GM23248 (cell line): ENCODE measurements around the gene HSCB. TPM values are rescaled to one million over a fixed set of nuclear protein-coding genes. Genes with fewer than 3 reads are reported as not detected.

Experiments
- DNase-seq: peaks from one replicate; pipeline ENCODE4 v3.0.0-alpha.2; 2015
- H2AFZ ChIP-seq: fragments of 200-600 bp; sonication (generic); 2 replicates; pipeline ENCODE4 v1.6.1; 2016; ENCODE audit warnings: antibody characterized with exemption
- H3F3A ChIP-seq: fragments of 200-600 bp; sonication (generic); 2 replicates; pipeline ENCODE4 v1.6.1; 2016; ENCODE audit warnings: mild to moderate bottlenecking, antibody characterized with exemption, mixed run types; ENCODE audit not compliant: insufficient read depth
- H3K27ac ChIP-seq: fragments of 200-600 bp; sonication (generic); 2 replicates; pipeline ENCODE4 v1.5.1; 2016; ENCODE audit warnings: mild to moderate bottlenecking
- H3K27me3 ChIP-seq: fragments of 200-600 bp; sonication (generic); replicated peaks from 2 replicates; pipeline ENCODE4 v1.6.1; 2016; ENCODE audit warnings: mild to moderate bottlenecking; ENCODE audit not compliant: insufficient read depth
- H3K36me3 ChIP-seq: fragments of 200-600 bp; sonication (generic); 2 replicates; pipeline ENCODE4 v1.6.1; 2016; ENCODE audit warnings: low read depth, mild to moderate bottlenecking
- H3K4me1 ChIP-seq: fragments of 200-600 bp; sonication (generic); 2 replicates; pipeline ENCODE4 v1.6.1; 2016; ENCODE audit warnings: mild to moderate bottlenecking; ENCODE audit not compliant: insufficient read depth
- H3K4me2 ChIP-seq: fragments of 200-600 bp; sonication (generic); one replicate; pipeline ENCODE4 v1.6.1; 2016; ENCODE audit warnings: mild to moderate bottlenecking; ENCODE audit not compliant: unreplicated experiment
- H3K4me3 ChIP-seq: fragments of 200-600 bp; sonication (generic); 2 replicates; pipeline ENCODE4 v1.5.1; 2016; ENCODE audit warnings: mild to moderate bottlenecking
- H3K79me2 ChIP-seq: fragments of 200-600 bp; sonication (generic); 2 replicates; pipeline ENCODE4 v1.6.1; 2016; ENCODE audit warnings: mild to moderate bottlenecking; ENCODE audit not compliant: insufficient read depth
- H3K9ac ChIP-seq: fragments of 200-600 bp; sonication (generic); 2 replicates; pipeline ENCODE4 v1.6.1; 2016; ENCODE audit warnings: mild to moderate bottlenecking
- H3K9me2 ChIP-seq: fragments of 200-600 bp; sonication (generic); 2 replicates; pipeline ENCODE4 v1.6.1; 2016; ENCODE audit warnings: mixed run types, mild to moderate bottlenecking, moderate library complexity; ENCODE audit not compliant: insufficient read depth
- H3K9me3 ChIP-seq: fragments of 200-600 bp; sonication (generic); one replicate; pipeline ENCODE4 v1.6.1; 2017; ENCODE audit warnings: low read depth
- H4K20me1 ChIP-seq: fragments of 200-600 bp; sonication (generic); 2 replicates; pipeline ENCODE4 v1.6.0; 2016; ENCODE audit not compliant: insufficient read depth
- EZH2 ChIP-seq: fragments of 200-600 bp; sonication (generic); IDR thresholded peaks from 2 replicates; pipeline ENCODE4 v1.6.1; 2018; ENCODE audit warnings: antibody characterized with exemption, mild to moderate bottlenecking; ENCODE audit not compliant: insufficient read depth, poor library complexity, severe bottlenecking
- EZH2phosphoT487 ChIP-seq: fragments of 200-600 bp; sonication (generic); IDR thresholded peaks from 2 replicates; pipeline ENCODE4 v1.6.1; 2018; ENCODE audit warnings: antibody characterized with exemption, moderate library complexity, mild to moderate bottlenecking, low read depth; ENCODE audit not compliant: insufficient read depth
- WGBS, 2 experiments: methylation state at CpG; one replicate each; pipeline ENCODE4 v1.1.6; 2015 to 2017; ENCODE audit warnings: low lambda C conversion rate in 2 of 2, low coverage in 1 of 2; ENCODE audit errors: missing lambda C conversion rate in 2 of 2; 5-methylcytosine and 5-hydroxymethylcytosine counted together
- in situ Hi-C: fragments of 300-500 bp; cut with MboI; formaldehyde crosslinking; loops from 2 replicates; pipeline ENCODE4 v1.15.0; 2020
- polyA plus RNA-seq: library from polyadenylated mRNA; unstranded; fragments of >200 nt; fragmentation: Nextera tagmentation; extraction: Ambion mirVana; gene quantifications from 2 replicates; pipeline ENCODE4 v1.2.1, GENCODE V29; 2016
- total RNA-seq: library from RNA; depleted of rRNA; stranded (reverse); fragments of >200 nt; shearing (Covaris generic); gene quantifications from 2 replicates; pipeline ENCODE4 v1.2.3, GENCODE V29; 2014

The HSCB gene
- total and polyA plus RNA-seq, 2 experiments from 2014 or later, result 12.0 to 25.9 TPM

DNA sequence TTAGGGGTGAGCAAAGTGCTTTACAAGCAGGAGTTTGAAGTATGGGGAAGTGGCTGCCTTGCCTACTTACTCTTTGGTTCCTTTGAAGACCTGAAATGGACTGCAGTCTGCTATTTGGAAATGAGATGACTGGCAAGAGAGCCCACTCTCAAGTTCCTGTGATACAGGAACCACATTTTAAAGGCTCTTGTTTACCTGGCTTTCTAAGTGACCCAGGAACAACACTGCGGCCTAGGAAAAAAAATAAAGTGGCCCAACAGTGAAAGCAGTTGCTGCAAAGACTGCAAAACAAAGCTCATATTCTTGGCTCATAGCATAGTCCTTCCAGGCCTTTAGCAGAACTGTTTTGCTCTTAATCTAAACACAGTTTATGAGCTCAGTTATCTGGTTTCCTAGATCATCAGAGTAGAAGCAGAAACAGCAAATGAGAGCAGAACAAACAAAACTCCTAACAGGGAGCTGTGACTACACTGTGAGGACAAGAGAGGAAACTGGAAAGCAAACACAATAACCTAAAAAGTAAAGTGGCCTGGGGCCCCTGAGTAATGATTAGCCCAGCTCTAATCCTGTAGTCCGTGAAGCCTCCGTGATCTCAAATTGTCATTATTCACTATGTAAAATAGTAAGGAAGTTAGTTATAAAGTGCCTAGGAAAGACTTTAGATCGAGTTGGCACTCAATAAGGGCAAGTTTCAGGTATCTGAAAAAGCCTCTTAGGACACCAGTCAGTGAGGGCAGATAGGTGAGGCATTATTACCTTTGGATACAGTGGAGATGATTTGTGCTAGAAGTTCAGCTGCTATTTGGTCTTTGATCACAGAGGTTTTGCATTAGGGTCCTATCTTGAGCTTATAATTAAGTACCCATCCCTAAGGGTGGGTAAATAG, 42.2 kb downstream of the HSCB start:
- no peaks in the 10 kb centered on the region for H3K9me2 ChIP-seq
- peaks cover 8% of the 10 kb centered on the region; the same call in 1 of the 2 replicates for H3F3A ChIP-seq
- TF ChIP-seq EZH2phosphoT487, result no peak
- TF ChIP-seq EZH2, result no peak
- H2AFZ ChIP-seq, result no peak overlapping the region
- no peaks in the 10 kb centered on the region for H3K9me3 ChIP-seq
- no peak overlapping the region for H3K27ac ChIP-seq
- H3K79me2 ChIP-seq, result peaks cover 66% of the 10 kb centered on the region
- H4K20me1 ChIP-seq, result peaks cover 8% of the 10 kb centered on the region; the same call in 1 of the 2 replicates
- H3K27me3 ChIP-seq, result no peaks in the 10 kb centered on the region
- H3K36me3 ChIP-seq, result peaks cover 55% of the 10 kb centered on the region
- H3K4me1 ChIP-seq, result no peaks in the 10 kb centered on the region
- 96 to 97% methylated on average over 4 of the region's 4 CpGs for WGBS, 2 experiments
- H3K9ac ChIP-seq, result no peak overlapping the region
- in situ Hi-C loops, result no loop called here
- no peak overlapping the region for H3K4me2 ChIP-seq
- DNase-seq, result no peak
- H3K4me3 ChIP-seq, result no peak overlapping the region

DNA sequence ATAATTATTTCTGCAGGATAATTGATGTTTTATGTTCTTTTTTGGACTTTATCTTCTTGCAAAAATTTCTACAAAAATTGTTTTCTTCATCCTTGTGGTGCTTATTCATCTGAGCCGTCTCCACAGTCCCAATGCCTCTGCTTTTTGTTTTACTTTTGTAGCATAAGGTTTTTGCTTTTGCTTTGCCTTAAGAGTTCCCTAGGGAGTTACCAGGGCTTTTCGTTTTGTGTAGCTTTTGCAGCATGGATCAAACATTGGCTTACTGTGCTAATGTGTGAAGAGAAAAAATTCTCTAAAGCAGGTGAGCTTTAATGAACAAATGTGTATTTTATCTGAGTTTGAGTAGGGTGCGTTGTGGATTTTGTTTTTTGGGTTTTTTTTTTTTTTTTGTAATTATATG, 46.8 kb downstream of the HSCB start:
- H3K27ac ChIP-seq, result no peak overlapping the region
- peaks cover 42% of the 10 kb centered on the region for H3F3A ChIP-seq
- peaks cover 46% of the 10 kb centered on the region for H3K36me3 ChIP-seq
- WGBS, 2 experiments, result 71 to 75% methylated on average over 3 of the region's 3 CpGs
- H4K20me1 ChIP-seq, result no peaks in the 10 kb centered on the region
- H3K27me3 ChIP-seq, result no peaks in the 10 kb centered on the region
- no peaks in the 10 kb centered on the region for H3K4me1 ChIP-seq
- H2AFZ ChIP-seq, result no peak overlapping the region
- H3K4me2 ChIP-seq, result no peak overlapping the region
- no peaks in the 10 kb centered on the region for H3K9me2 ChIP-seq
- no peak overlapping the region for H3K4me3 ChIP-seq
- DNase-seq, result no peak
- in situ Hi-C loops, result no loop called here
- H3K9ac ChIP-seq, result no peak overlapping the region
- peaks cover 34% of the 10 kb centered on the region for H3K79me2 ChIP-seq
- H3K9me3 ChIP-seq, result no peaks in the 10 kb centered on the region
- TF ChIP-seq EZH2 (no peak), EZH2phosphoT487 (no peak)

DNA sequence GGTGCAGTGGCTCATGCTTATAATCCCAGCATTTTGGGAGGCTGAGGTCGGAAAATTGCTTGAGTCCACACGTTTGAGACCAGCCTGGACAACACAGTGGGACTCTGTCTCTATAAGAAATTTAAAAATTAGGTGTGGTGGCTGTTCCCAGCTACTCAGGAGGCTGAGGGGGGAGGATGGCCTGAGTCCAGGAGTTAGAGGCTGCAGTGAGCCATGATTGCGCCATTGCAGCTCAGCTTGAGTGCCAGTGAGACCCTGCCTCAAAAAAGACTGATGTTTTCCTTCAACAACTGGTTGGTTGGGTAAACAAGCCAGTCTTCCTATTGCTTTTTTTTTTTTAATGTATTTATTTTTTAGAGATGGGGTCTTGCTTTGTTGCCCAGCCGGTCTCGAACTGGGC, 49.3 kb downstream of the HSCB start:
- Histone ChIP-seq H3F3A (peaks cover 65% of the 10 kb centered on the region), H3K9ac (no peak overlapping the region), H3K27me3 (no peaks in the 10 kb centered on the region), H3K36me3 (peaks cover 48% of the 10 kb centered on the region), H4K20me1 (no peaks in the 10 kb centered on the region; the same call in 1 of the 2 replicates), H3K4me3 (no peak overlapping the region), H3K79me2 (peaks cover 24% of the 10 kb centered on the region), H3K27ac (no peak overlapping the region), H2AFZ (no peak overlapping the region), H3K4me2 (no peak overlapping the region), H3K9me3 (no peaks in the 10 kb centered on the region), H3K4me1 (no peaks in the 10 kb centered on the region), H3K9me2 (no peaks in the 10 kb centered on the region)
- TF ChIP-seq EZH2 (no peak), EZH2phosphoT487 (no peak)
- DNase-seq, result no peak
- WGBS, 2 experiments, result 84 to 86% methylated on average over 5 of the region's 5 CpGs
- in situ Hi-C loops, result no loop called here

DNA sequence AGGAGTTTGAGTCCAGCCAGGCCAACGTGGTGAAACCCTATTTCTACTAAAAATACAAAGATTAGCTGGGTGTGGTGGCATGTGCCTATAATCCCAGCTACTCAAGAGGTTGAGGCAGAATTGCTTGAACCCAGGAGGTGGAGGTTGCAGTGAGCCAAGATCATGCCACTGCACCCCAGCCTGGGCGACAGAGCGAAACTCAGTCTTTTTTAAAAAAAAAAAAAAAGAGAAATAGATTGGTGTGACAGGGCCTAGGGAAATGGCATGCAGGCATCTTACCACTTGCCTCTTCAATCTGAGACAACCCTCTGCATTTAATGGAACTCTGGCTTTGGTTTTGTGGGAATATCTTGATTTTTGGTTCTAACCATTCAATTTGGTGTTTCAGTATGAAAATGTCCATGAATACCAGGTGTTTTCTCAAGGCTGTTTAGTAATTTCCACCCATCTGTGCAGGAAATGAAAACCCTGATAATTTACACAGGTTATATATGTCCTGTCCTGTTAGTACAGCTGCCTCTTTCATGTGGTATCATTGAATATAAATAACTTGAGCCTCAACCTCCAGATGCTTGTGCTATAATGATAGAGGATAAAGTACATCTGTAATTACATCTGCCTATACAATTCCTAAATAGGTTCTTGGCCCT, 50.1 kb downstream of the HSCB start:
- Histone ChIP-seq H2AFZ (no peak overlapping the region), H3K36me3 (peaks cover 48% of the 10 kb centered on the region), H3K9me3 (no peaks in the 10 kb centered on the region), H3K27ac (no peak overlapping the region), H3K9ac (no peak overlapping the region), H3K4me3 (no peak overlapping the region), H3F3A (peaks cover 69% of the 10 kb centered on the region), H3K79me2 (peaks cover 24% of the 10 kb centered on the region), H3K27me3 (no peaks in the 10 kb centered on the region), H3K4me1 (peaks cover 5% of the 10 kb centered on the region), H3K4me2 (no peak overlapping the region), H4K20me1 (peaks cover 5% of the 10 kb centered on the region; the same call in 1 of the 2 replicates), H3K9me2 (no peaks in the 10 kb centered on the region)
- no peak for TF ChIP-seq EZH2phosphoT487
- no peak for TF ChIP-seq EZH2
- 68 to 69% methylated on average over 3 of the region's 3 CpGs for WGBS, 2 experiments
- no peak for DNase-seq
- in situ Hi-C loops, result no loop called here
